HAP-1 (cell line): ENCODE data around the gene RHEB.

ENCODE experiments used
- DNase-seq, 2 experiments: peaks; one replicate each; pipeline ENCODE4 v3.0.0-alpha.2; 2016 to 2020; ENCODE audit warnings: low spot score in 2 of 2
- H3K27me3 ChIP-seq: fragments of 250-450 bp; sonication (Bioruptor Pico); 2 replicates; pipeline ENCODE4 v1.5.1; 2020; ENCODE audit warnings: low read depth, mild to moderate bottlenecking, moderate library complexity
- H3K36me3 ChIP-seq: fragments of 250-450 bp; sonication (Bioruptor Pico); replicated peaks from 2 replicates; pipeline ENCODE4 v1.5.1; 2020; ENCODE audit warnings: mild to moderate bottlenecking
- H3K4me1 ChIP-seq: fragments of 250-450 bp; sonication (Bioruptor Pico); 2 replicates; pipeline ENCODE4 v1.5.1; 2020; ENCODE audit warnings: mild to moderate bottlenecking
- H3K4me3 ChIP-seq: fragments of 250-450 bp; sonication (Bioruptor Pico); 2 replicates; pipeline ENCODE4 v1.5.1; 2020; ENCODE audit warnings: mild to moderate bottlenecking, moderate library complexity
- H3K9me3 ChIP-seq: fragments of 250-450 bp; sonication (Bioruptor Pico); 2 replicates; pipeline ENCODE4 v1.5.1; 2020; ENCODE audit warnings: mild to moderate bottlenecking, moderate library complexity
- in situ Hi-C: fragments of 300-500 bp; cut with MboI; formaldehyde crosslinking; loops from 3 replicates; pipeline ENCODE4 v1.14.3; 2020; ENCODE audit warnings: low sequenced_read_pairs, inconsistent platforms, mixed read lengths

RHEB gene

DNA sequence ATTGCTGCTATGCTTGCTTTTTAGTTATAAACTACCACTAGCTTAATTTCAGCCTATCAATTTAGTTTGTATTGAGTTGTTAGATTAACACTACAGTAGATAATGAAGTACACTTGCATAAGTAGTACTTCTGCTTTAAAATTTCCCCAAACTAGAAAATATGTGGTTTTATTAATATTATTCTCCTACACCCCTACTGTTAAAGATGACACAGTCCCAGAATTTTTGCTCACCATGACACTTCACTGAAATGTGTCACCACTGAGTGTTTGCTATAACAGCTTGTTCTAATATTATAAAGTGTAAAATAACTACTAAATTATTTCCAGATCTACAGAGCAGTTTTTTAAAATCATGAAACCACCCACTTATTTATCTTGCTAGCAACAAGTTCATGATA lies 31.6 kb downstream of the RHEB start:
- Histone ChIP-seq H3K36me3 (peaks cover 69% of the 10 kb centered on the region), H3K27me3 (no peaks in the 10 kb centered on the region), H3K9me3 (no peaks in the 10 kb centered on the region), H3K4me3 (no peak overlapping the region), H3K4me1 (peaks cover 14% of the 10 kb centered on the region)
- DNase-seq: no peak
- in situ Hi-C loops: no loop called here

DNA sequence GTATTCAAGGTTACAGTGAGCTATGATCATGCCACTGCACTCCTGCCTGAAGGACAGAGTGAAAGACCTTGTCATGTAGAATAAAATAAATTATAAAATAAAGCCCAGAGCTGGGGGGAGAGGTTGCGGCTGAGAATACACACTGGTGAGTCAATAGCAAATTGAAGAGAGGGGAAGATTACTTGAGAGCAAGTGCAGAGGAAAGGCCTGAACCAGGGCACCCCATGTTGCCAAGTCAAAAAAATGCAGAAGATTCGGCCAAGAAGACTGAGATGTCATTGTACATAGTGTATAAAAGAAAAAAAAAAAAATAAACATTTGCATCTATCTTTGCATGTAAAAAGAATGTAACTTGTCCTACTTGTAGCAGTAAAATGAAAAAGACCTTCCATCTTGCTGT lies 32.5 kb downstream of the RHEB start:
- Histone ChIP-seq H3K36me3 (peaks cover 77% of the 10 kb centered on the region), H3K27me3 (no peaks in the 10 kb centered on the region), H3K9me3 (no peaks in the 10 kb centered on the region), H3K4me1 (peaks cover 14% of the 10 kb centered on the region), H3K4me3 (no peak overlapping the region)
- no peak for DNase-seq
- in situ Hi-C loops: no loop called here

DNA sequence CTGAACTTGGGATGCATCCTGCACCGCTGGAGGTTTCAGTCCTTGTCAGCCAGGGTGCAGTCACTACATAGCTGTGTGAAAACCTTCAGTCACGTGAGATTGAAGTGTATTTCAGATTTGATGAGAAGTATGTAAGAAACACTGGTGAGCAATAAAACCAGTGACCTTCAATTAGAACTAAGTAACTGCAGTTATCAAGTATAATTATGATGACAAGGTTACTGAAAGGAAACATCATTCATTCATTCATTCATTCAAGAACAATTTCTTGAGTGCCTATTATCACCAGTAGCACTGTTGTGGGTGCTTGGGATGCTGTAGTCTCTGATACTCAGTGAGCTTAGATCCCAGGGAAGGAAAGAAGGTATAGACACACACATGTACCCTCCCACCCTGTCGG lies 33.6 kb downstream of the RHEB start:
- H3K4me1 ChIP-seq: peaks cover 8% of the 10 kb centered on the region
- H3K9me3 ChIP-seq: no peaks in the 10 kb centered on the region
- in situ Hi-C loops: no loop called here
- H3K36me3 ChIP-seq: peaks cover 87% of the 10 kb centered on the region
- no peak overlapping the region for H3K4me3 ChIP-seq
- DNase-seq: no peak
- no peaks in the 10 kb centered on the region for H3K27me3 ChIP-seq

- Histone ChIP-seq H3K4me3 (no peak overlapping the region), H3K4me1 (peaks cover under 1% of the 10 kb centered on the region; the same call in 1 of the 2 replicates), H3K36me3 (peaks cover 88% of the 10 kb centered on the region), H3K27me3 (no peaks in the 10 kb centered on the region), H3K9me3 (no peaks in the 10 kb centered on the region)
- in situ Hi-C loops: no loop called here
- no peak for DNase-seq
Measured at GRCh38 chr7:151484971-151485707, 34.6 kb downstream of the RHEB start.

DNA sequence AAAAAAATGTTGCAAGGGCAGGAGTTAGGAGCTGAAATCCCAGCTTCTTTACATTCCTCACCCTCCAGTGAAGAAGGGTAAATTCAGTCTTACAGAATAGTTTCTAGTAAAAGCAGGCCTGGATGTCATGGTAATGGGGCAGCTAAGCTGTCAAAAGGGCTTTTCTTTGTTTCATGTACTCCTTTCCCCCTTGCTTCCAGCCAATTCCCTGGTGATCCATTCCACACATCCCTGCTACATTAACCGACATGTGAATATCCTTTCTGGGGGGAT lies 36.0 kb downstream of the RHEB start:
- H3K4me1 ChIP-seq: no peaks in the 10 kb centered on the region
- H3K9me3 ChIP-seq: no peaks in the 10 kb centered on the region
- no peaks in the 10 kb centered on the region for H3K27me3 ChIP-seq
- in situ Hi-C loops: no loop called here
- peaks cover 80% of the 10 kb centered on the region for H3K36me3 ChIP-seq
- no peak overlapping the region for H3K4me3 ChIP-seq
- DNase-seq: no peak

DNA sequence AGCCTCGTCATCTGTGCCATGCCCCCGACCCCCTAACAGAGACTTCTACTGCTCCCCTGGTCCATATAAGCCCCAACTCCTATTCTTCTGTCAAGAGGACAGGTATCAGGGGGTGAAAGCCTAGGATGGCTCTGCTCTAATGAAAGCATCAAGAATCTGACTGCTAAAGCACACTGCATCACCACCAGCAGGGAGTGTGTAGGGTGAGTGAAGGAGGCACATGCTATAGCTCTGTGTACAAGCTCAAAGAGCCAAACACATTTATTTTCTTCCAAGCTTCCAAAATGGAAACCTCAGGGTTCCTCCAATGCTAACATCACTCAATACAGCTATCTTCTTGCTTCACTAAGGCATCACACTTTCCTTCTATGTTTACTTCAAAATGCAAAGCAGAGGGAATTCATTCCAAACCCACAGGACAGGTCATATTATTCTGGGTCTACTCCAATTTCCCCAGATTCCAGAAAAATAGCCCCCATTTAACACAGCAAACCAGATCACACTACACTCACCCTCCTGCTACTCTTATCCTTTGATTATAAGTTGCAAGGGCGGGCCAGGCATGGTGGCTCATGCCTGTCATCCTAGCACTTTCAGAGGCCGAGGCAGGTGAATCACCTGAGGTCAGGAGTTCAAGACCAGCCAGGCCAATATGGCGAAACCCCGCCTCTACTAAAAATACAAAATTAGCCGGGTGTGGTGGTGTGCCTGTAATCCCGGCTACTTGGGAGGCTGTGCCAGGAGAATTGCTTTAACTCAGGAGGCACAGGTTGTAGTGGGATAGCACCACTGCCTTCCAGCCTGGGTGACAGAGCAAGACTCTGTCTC lies 36.6 kb downstream of the RHEB start:
- DNase-seq: no peak
- Histone ChIP-seq H3K4me3 (no peak overlapping the region), H3K36me3 (peaks cover 74% of the 10 kb centered on the region), H3K27me3 (no peaks in the 10 kb centered on the region), H3K4me1 (no peaks in the 10 kb centered on the region), H3K9me3 (no peaks in the 10 kb centered on the region)
- in situ Hi-C loops: no loop called here

GRCh38 chr7:151481650-151482505 lies 37.8 kb downstream of the RHEB start:
- peaks cover 70% of the 10 kb centered on the region for H3K36me3 ChIP-seq
- H3K9me3 ChIP-seq: no peaks in the 10 kb centered on the region
- no peak overlapping the region for H3K4me3 ChIP-seq
- H3K4me1 ChIP-seq: no peaks in the 10 kb centered on the region
- no peak for DNase-seq
- in situ Hi-C loops: no loop called here
- no peaks in the 10 kb centered on the region for H3K27me3 ChIP-seq

DNA sequence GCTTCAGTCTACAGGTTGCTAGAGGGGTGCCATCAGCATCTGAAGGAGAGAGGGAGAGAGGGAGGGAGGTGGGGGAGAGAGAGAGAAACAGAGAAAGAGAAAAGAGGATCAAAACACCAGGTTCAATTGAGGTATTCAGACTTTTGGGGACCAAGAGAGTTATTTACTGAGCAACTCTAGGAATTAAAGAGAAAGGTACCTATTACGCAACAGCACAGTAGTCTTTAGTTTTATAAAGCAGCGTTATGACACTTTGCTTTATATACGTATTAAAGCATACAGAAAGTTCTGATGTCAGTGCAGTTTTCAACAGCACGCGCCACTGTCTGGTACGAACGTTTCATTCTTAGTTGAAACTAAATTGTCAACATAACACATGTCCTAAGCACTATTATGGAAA lies 41.8 kb downstream of the RHEB start:
- peaks cover 50% of the 10 kb centered on the region for H3K36me3 ChIP-seq

DNA sequence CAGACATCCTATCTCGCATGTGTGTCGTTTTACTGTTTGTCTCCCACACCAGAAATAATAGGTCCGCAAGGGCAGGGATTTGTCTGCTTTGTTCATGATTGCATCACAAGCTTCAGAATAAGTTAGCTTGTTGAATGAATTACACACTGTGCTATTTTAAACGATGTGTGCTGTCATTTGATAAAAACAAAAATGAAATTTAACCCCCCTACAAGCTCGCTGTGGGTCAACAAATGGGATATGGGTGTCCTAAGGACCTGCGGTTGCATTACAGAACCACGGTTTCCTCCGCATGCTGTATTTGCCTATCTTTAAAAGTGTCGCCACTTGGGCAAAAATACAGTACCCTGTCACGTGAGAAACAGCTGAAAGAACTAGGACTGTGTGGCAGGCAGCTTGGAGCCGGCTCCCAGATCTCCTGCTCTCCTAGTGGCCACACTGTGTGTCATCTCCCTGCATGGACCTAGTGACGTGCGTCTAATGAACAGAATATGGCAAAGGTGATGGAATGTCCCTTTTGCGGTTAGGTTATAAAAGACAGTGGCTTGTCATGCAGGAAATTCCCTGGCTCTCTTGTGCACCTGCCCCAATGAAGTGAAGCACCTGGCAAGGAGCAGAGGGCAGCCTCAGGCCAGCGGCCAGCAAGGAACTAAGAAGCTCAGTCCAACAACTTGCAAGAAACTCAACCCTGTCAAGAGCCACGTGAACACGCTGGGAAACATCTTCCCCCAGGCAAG lies 46.9 kb downstream of the RHEB start:
- in situ Hi-C loops: no loop called here
- peaks cover 9% of the 10 kb centered on the region; the same call in 1 of the 2 replicates for H3K4me1 ChIP-seq

More for the DNA sequence above, 41.8 kb downstream of the RHEB start:
- no peaks in the 10 kb centered on the region; the same call in 1 of the 2 replicates for H3K4me1 ChIP-seq
- no peaks in the 10 kb centered on the region for H3K9me3 ChIP-seq
- in situ Hi-C loops: no loop called here
- no peaks in the 10 kb centered on the region for H3K27me3 ChIP-seq
- DNase-seq: no peak
- H3K4me3 ChIP-seq: no peak overlapping the region

DNA sequence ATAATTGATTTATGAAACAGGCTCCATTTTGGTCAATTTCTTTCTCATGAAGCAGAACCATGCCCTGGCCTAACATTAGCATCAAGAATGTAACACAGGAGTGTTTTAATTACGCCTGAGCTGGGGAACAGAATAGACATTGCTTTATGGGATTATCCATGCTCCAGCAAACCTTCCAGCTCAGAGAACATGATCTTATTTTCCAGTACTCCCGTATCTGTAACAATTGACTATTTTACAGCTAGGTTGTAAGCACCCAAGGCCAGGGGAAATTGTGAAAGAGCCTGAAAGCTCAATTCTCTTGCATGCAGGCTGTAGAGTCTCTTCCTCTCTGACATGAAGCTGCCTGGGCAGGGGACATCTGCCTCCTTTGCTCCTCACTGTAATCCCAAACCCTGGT lies 49.0 kb downstream of the RHEB start:
- Histone ChIP-seq H3K27me3 (no peaks in the 10 kb centered on the region), H3K9me3 (no peaks in the 10 kb centered on the region), H3K4me3 (no peak overlapping the region), H3K4me1 (peaks cover 9% of the 10 kb centered on the region; the same call in 1 of the 2 replicates), H3K36me3 (peaks cover 67% of the 10 kb centered on the region)
- in situ Hi-C loops: no loop called here
- no peak for DNase-seq

More for the DNA sequence above, 46.9 kb downstream of the RHEB start:
- no peak overlapping the region for H3K4me3 ChIP-seq
- peaks cover 56% of the 10 kb centered on the region for H3K36me3 ChIP-seq
- no peaks in the 10 kb centered on the region for H3K27me3 ChIP-seq
- H3K9me3 ChIP-seq: no peaks in the 10 kb centered on the region
- DNase-seq: no peak

GRCh38 chr7:151469281-151469680 lies 50.4 kb downstream of the RHEB start:
- H3K4me1 ChIP-seq: peaks cover 9% of the 10 kb centered on the region; the same call in 1 of the 2 replicates
- no peaks in the 10 kb centered on the region for H3K27me3 ChIP-seq
- in situ Hi-C loops: no loop called here
- H3K36me3 ChIP-seq: peaks cover 70% of the 10 kb centered on the region
- no peaks in the 10 kb centered on the region for H3K9me3 ChIP-seq
- H3K4me3 ChIP-seq: no peak overlapping the region
- no peak for DNase-seq

GRCh38 chr7:151468217-151469018 lies 51.3 kb downstream of the RHEB start:
- H3K9me3 ChIP-seq: no peaks in the 10 kb centered on the region
- H3K27me3 ChIP-seq: no peaks in the 10 kb centered on the region
- in situ Hi-C loops: no loop called here
- DNase-seq: no peak
- peaks cover 9% of the 10 kb centered on the region; the same call in 1 of the 2 replicates for H3K4me1 ChIP-seq
- peaks cover 65% of the 10 kb centered on the region for H3K36me3 ChIP-seq
- no peak overlapping the region for H3K4me3 ChIP-seq
